ENCODE results near the gene TMEM175.
"Not testable (repeated sequence)": the region's sequence is repeated elsewhere in the genome, so short reads cannot be mapped to it uniquely, and the experiment has no call there.

TMEM175 gene

DNA sequence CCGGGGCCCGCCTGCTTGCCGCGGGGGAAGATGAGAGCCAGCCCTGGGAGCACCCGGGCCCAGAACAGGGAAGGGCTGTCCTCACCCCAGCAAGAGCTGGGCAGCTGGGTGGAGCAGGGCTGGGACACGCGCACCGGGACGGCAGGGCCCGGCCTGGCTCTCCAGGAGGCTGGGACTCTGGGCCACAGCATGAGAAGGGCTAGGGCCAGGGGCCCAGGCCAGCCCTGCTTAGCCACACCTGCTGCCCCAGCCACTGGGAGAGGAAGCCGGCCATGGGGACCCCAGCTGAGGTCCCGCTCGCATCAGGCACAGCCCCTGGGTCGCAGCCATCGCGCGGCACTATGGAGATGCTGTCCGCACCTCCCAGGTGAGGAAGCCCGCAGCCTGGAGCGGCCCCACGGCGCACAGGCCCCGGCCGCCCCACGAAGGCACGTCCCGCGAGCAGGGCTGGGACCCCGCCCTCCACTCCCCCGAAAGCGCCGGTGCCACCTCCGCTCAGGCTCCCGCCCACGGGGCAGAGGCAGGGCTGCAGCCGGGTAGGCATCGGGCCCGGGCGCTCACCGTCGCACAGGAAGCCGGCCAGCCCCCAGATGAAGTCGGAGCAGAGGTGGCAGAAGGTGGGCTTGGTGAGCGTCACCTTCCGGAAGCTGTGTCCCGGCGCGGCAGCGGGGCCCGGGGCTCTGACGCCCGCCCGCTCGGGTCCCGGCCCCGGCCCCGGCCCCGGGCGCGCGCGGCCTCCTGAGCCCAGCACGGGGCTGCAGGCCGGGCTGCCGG lies 40.6 kb downstream of the TMEM175 start:
- DNase-seq = no peak

DNA sequence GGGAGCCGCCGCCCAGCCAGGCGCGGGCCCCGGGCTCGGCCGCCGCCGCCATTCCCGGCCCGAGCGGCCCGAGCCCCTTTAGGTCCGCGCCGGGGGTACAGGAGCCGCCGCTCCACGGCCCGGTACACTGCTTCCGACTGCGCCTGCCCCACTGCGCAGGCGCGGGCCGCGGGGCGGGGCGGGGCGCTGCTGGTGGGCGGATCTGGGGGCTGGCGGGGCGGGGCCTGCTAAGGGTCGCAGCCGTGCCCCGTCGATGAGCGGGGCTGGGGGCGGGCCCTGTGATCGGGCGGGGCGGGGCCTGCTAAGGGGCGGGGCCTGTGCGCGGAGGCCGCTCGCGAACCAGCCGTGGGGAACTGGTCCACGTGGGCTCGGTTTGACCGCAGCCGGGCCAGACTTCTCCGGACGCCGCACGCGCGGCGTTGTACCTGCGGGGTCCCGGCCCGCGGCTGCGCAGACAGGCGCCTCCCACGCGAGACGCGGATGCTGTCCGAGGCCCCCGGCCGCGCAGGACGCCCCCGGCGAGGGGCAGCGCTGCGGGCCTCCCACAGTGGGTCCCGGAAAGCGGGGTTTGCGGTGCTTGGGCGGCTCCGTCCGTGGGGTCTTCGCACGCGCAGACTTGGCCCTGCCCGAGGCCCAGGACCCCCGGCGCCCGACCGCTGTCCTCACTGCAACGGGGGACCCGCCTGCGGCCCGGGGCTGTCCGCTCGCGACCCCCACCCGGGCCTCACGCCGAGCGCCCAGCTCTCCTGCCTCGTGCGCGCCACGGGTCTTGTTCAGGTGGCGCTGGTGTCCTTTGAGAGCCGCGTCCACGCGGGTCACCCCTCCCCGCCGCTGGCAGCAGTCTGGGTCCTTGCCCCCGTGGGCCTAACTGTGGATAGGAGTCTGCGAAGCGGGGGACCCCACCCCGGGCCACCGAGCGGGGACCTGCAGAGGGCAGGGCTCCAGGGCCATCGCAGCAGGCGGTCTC lies 41.5 kb downstream of the TMEM175 start, which contains the start of gene DGKQ:
TSS of gene DGKQ (minus strand) at position 139 of the 967 bp plus-strand sequence. CDS start at position 52, 87 bp downstream.
- peak; percentile 50 for DNase-seq

DNA sequence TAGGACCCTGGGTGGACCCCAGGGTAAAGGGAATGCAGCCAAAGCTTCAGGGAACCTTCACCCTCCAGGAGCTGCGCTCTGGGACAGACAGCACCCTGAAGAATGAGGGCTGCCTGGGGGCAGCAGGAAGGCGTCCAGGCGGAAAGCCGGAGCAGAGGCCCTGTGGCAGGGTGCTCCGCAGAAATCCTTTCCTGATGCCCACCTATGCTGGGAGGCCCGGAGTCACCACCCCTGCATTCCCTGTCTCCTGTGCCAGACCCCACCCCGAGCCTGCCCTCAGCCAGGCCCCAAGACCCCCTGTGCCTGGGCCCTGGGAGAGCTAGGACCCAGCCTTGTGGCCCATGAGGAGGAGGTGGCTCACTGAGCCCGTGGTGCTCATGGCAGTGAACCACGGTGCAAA lies 42.4 kb downstream of the TMEM175 start:
- DNase-seq = no peak

DNA sequence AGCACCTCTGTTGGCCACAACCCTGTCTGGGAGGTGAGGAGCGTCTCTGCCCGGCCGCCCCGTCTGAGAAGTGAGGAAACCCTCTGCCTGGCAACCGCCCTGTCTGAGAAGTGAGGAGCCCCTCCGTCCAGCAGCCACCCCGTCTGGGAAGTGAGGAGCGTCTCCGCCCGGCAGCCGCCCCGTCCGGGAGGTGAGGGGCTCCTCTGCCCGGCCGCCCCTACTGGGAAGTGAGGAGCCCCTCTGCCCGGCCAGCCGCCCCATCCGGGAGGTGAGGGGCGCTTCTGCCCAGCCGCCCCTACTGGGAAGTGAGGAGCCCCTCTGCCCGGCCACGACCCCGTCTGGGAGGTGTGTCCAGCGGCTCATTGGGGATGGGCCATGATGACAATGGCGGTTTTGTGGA lies 43.8 kb downstream of the TMEM175 start:
- DNase-seq = not testable (repeated sequence)

DNA sequence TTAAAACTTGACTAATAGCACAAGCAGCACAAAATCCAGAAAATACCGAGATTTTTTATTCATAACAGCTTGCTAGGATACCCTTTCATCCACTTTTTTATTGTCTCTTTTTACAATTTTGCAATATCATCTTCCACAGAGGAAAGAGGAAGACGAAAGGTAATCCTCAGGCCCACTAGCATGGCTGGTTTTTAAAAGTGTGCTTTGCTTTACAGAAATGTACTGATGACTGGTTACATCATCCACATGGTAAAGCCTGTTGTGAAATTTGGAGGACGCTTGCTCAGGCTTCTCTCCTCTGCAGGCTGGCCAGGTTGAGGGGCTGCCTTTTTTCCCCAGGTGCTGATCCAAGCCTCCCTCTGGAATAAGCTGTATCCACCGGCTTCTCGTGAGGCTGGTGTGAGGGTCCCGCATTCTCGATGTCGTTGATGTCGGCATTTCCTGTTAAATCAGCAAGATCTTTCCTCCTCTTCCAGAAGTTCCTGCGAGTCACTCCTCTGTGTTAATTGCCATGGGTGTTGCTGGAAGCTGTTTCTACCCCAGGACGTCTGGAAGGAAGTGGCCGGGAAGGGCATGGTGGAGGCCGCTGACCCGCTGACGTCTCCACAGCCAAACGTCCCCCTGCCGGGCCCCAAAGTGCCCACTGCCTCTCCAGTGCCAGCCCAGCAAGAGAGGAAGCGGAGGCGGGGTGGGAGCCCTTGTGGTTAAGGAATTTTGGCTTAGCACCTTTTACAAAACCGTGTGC lies 46.9 kb downstream of the TMEM175 start:
- DNase-seq = no peak

DNA sequence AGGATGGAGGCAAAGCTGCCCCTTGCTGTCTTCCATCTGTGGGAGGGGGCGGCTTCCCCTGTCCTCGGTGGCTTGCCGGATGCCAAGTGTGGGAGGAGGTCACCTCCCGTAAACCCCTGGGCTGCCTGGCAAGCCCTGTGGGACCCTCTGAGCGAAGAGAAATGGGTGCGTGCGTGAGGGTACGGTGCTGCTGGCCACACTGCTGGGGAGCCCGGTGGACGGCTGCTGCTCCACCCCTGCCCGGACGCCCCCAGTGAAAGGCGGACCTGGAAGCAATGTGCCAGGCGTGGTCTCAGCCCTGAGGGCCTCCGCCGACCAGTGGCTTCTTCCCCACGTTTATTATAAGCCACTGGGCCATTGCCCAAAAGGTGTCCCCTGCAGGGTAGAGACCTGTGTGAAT lies 50.0 kb downstream of the TMEM175 start:
- no peak for DNase-seq

DNA sequence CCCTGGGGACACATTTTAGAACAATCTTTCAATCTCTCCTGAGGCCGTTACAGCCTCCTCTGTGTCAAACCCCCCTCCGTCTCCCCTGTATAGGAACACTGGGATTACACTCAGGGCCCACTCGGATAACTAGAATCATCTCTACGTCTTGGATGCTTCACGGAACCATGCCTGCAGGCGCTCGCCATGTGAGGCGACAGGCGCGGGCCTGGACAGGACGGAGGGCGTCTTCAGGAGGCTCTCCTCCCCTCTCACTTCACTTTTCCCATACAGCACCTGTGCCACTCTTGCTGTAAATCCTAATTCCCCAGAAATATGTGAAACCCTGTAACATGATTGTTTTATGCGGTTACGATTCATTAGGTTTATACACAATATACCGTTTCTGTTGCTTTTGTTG lies 50.6 kb downstream of the TMEM175 start:
- DNase-seq = no peak

DNA sequence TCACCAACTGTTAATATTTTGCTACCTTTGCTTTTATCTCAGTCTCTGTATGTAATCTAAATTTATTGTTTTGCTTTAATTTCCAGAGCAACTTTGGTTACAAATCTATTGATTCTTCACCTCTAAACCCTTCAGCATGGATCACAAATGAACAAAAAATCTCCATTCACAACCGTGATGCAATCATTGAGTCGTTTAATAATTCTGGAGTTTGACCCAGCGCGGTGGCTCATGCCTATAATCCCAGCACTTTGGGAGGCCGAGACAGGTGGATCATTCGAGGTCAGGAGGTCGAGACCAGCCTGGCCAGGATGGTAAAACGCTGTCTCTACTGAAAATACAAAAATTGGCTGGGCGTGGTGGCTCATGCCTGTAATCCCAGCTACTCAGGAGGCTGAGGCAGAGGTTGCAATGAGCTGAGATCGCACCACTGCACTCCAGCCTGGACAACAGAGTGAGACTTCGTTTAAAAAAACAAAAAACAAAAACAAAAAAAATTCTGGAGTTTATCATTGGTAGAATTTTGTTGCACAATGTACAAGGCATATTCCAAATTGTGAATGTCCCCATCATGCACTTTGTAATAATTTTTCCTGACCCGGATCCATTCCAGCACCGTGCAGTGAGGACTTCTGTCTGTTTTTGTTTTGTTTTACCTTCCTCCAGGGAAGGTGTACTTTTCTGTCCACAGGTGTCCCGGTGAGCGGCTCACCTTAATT lies 52.2 kb downstream of the TMEM175 start:
- DNase-seq = no peak

DNA sequence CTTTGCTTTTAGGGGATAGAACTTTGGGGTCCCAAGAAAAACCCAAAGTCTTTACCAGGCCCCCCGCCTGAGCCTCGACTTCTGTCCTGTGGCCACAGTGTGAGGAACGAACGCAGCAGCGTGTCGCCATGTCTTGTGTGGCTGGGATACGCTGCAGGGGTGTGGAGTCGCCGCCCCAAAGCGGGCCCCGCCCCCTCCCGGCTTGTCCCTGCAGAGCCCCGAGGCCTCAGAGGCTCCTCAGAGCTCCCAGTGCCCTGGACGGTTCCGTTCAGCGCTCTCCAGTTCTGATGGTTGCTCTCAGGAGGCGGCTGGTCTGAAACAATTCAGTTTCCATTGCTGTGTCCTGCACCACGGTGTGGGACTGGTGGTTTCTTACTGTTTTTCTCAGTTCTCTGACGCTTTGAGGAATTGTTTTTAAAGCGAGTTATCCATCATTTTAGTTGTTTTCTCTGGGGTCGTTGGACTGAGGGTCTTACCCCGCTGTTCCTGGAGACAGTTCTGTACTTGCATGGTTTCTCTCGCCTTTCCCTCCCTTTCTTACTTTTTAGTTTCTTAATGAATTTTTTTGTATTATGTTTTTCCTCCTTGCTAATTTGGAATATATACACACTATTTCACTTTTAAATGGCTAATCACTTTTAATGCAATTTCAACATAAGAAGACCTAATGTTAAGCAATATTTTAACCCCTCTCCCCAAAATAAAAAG lies 53.0 kb downstream of the TMEM175 start:
- no peak for DNase-seq

DNA sequence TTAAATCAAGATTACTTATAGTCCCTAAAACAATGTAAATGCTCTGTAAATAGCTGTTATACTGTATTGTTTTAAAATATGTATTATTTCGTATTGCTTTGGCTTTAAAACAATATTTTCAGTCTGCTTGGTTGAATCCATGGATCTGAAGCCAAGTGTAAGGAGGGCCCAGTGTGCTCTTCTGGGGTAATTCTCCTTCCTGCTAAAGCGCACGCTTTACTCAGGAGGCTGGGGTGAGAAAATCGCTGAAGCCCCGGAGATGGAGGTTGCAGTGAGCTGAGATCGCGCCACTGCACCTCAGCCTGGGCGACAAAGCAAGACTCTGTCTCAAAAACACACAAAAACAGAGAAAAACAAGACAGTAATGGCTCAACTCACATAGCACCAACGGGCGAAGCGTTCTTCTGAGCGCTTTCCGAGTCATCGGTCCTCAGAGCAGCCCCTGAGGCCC lies 54.2 kb downstream of the TMEM175 start:
- DNase-seq = no peak

DNA sequence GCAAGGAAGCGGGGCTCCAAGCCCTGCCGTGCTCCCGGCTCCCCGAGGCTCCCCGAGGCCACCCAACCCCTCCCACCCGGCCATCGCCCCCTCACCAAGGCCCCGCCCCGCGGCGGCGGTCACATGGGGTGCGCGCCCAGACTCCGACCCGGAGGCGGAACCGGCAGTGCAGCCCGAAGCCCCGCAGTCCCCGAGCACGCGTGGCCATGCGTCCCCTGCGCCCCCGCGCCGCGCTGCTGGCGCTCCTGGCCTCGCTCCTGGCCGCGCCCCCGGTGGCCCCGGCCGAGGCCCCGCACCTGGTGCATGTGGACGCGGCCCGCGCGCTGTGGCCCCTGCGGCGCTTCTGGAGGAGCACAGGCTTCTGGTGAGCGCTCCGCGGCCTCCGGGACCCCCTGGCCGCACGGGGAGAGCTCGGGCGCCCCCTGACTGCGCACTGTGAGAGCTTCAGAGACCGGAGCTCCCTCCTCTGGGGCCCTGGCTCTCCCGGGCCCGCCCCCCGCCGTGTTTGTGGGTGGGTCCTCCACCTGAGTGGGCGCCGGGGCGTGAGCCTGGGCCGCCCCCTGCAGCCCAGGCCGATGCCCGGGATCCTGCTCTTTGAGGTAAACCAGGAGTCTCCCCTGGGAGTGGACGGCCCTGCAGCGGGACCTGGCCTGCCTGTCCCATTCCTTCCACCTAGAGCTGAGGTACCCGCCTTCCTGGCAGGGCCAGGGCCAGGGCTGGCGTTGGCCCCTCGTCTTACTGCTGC lies 54.8 kb downstream of the TMEM175 start, which contains the start of gene IDUA:
TSS of gene IDUA (plus strand) at position 166 of the 745 bp plus-strand sequence. CDS start at position 207, 41 bp downstream.
- DNase-seq = peak; percentile 69

DNA sequence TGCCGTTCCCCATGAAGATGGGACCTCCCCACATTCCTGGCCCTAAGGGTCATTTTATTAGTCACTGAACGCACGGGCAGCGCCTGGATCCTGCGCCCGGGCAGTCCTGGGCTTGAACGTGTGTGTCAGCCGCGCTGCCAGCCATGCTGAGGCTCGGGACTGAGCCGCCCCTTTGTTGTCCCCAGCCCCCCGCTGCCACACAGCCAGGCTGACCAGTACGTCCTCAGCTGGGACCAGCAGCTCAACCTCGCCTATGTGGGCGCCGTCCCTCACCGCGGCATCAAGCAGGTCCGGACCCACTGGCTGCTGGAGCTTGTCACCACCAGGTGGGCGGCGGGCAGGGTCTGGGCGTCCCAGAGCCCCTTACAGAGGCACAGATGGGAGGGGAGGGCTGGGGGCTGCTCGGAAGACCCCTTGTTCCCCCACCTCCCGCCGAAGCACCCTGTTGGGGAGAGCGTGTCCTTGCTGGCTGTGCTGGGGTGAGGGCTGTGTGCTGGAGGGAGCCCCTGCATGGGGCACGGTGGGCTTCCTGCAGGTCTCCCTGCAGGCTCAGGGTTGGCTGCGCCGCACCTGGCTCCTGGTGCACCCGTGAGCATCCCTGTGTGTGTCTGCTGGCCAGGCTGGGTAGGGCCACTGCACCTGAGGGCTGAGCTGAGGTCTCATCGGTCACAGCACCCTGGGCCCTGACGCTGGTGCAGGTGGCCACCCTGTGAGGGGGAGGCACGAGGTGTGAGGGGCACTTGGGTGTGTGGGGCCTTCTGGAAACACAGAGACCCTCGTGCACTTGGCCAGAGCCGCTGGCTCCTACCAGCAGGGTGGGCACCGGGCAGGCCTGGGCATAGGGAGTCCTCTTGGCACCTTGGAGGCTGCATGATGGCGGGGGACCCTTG lies 55.6 kb downstream of the TMEM175 start:
- DNase-seq = no peak

DNA sequence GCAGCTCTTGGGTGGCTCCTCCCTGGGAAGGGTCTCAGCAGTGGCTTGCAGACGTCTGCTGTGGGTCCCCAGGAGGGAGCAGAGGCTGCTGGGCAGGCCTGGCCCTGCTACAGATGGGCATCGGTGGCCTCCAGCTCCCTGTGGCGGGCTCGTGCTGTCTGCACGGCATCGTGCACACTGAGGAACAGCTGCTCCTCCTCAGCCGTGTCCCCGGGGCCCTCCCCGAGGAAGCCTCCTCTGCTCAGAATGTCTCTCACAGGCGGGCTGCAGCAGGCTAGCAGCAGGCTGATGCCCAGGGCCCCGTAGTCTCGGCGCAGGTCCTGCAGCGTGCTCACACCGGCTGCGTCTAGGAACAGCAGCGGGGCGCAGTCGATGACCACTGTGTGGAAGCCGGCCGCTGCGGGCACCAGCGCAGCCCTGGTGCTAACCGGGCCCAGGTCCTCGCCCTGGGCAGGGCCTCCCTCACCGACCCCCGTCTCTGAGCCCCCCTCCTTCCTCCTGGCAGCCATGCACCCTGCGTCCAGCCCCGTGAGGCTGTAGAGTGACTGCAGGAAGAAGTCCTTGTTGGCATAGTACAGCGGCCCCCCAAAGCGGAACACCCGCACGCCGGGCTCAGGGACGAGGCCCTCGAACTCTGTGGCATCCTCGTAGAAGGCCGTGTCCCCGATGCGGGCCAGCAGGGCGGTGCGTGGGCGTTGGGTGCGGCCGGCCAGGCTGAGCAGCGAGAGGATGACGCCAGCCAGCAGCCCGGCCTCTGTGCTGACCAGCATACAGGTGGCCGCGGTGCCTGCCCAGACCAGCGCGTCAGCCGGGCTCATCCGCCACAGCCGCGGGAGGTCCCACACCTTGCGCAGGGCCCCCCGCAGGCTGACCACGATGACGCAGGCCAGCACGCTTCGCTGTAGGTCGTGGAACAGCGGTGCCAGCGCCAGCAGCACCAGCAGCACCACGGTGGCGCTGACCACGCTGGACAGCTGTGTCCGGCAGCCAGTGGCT lies 56.8 kb downstream of the TMEM175 start:
- DNase-seq = no peak

DNA sequence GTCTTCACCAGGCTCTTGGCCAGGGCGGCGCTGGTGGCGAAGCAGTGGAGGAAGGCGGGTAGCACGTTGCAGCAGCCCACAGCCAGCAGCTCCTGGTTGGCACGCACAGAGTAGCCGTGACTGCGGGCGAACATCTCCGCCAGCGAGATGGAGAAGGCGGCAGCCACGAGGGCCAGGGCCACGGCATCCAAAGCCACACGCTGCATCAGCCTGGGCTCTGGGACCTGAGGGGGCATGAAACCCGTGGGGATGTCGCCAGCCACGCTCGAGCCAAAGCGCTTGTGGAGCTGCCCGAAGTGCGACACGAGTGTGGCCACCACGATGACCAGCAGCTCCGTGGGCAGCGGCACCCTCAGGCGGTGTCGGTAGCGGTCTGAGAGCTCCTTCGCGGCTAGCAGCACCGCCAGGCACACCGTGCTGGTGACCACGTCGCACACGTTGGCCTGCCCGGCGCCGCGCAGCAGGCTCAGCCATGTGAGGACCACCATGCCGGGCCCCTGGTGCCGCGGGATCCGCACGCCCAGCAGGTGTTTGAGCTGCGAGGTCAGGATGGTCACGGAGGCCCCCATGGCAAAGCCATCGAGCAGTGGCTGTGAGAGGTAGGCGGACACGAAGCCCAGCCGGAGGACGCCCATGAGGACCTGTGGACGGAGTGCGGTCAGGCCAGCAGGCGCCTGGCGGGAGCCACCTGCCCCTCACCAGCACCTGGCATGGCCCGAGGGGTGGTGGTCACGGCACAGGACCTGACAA lies 57.6 kb downstream of the TMEM175 start:
- DNase-seq = no peak

DNA sequence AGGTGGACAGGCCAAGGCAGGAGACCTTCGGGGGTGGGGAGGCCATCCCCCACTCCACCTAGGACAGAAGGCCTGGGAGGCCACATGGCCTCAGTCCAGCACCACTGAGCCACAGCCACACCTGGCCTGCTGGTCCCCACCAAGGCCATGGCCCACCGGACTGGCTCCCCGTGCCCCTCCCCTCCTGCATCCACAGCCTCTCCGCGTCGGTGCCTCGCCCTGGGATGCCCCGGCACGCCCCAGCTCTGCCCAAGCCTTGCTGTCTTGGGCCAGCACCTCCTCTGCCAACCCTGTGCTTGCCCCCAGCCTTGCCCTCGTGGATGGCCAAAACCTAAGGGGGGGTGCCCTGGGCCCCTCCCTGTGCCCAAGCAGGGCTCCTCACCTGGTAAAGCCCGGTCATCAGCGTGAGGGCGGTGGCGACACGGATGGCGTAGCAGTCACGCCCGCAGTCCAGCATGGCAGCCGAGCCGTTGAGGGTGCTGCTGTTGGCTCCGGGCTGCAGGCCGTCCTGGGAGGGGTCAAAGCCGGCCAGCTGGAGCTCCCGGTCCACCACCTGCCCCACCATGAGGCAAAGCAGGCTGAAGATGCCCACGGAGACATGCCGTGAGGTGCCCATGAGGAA lies 58.6 kb downstream of the TMEM175 start:
- DNase-seq = no peak

DNA sequence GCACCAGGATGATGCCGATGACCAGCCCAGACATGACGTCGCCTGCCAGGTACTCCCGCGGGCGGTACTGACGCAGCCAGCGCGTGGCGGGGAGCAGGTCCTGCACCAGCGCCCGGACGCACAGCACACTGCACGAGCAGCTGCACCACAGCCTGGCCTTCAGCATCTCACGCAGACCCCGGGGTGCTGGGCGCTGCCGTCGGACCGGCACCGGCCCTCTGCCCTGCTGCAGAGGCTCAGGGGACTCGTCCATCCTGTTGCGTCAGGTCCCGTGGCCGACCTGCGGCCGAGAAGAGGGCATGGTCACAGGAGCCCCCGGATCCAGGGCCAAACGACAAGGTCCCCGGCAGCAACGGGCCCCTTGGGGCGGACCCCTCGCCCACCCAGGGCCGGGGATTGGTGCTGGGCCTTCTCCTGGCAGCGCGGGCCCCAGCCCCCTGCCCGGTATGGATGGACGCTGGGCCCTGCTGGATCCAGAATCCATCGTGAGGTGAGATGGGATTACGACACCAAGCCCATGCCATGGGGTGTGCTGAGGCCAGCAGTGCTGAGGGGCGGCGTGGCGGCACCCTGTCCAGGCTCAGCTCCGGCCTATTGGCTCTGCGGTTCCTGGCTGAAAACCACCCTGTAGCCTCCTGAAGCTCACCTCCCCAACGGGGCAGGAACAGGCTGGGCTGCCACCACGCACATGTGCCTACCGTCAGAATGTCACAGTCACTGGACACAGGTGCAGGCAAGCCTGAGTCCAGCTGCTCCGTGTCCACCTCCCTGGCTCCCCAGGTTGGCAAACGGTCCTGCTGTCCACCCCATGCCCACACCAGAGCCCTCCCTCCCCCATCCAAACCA lies 59.4 kb downstream of the TMEM175 start:
- DNase-seq = no peak

All from NCI-H1436 (cell line).